H1 (cell line): Measurements from ENCODE around the gene MICALL1. TPM values are rescaled to one million over a fixed set of nuclear protein-coding genes. Genes with fewer than 3 reads are reported as not detected.
A peak's percentile ranks its signal among the peaks of the same experiment; 100 is the strongest.

Experiments used
- CTCF ChIA-PET: fragments of 300-600 bp; sonication (Branson Sonifier 250); formaldehyde crosslinking; loops from one replicate; lab custom pipeline; 2021; ENCODE audit not compliant: partially characterized antibody; lab: Charles Lee
- POLR2A ChIA-PET: fragments of 300-600 bp; sonication (Branson Sonifier 250); formaldehyde crosslinking; loops from one replicate; lab custom pipeline; 2021; ENCODE audit warnings: inconsistent platforms; ENCODE audit not compliant: partially characterized antibody; lab: Charles Lee
- DNase-seq, 2 experiments: peaks; one replicate each; pipeline versions ENCODE4 v3.0.0 to v3.0.0-alpha.2; 2010 to 2022; ENCODE audit warnings: low spot score in 2 of 2, low read depth in 1 of 2, mixed read lengths in 1 of 2
- FAIRE-seq: peaks from 2 replicates; lab custom pipeline; 2011; peaks lifted over from hg19 to GRCh38; lab: Jason Lieb, UNC
- H2AFZ ChIP-seq: 2 replicates; pipeline ENCODE4 v1.8.1; 2012; ENCODE audit warnings: low read length, inconsistent platforms
- H2AK5ac ChIP-seq: 2 replicates; pipeline ENCODE4 v1.6.1; 2013; ENCODE audit warnings: low read depth, low read length
- H2BK120ac ChIP-seq: replicated peaks from 2 replicates; pipeline ENCODE3; 2013; ENCODE audit warnings: low read depth, low read length, inconsistent platforms
- H2BK12ac ChIP-seq: 2 replicates; pipeline ENCODE4 v1.6.1; 2013; ENCODE audit warnings: low read depth, low read length
- H2BK15ac ChIP-seq: 2 replicates; pipeline ENCODE4 v1.6.1; 2013; ENCODE audit warnings: low read length
- H2BK20ac ChIP-seq: 2 replicates; pipeline ENCODE4 v1.6.1; 2013; ENCODE audit warnings: low read length
- H2BK5ac ChIP-seq: 2 replicates; pipeline ENCODE4 v1.6.1; 2013; ENCODE audit warnings: low read depth, low read length
- H3K14ac ChIP-seq: 2 replicates; pipeline ENCODE4 v1.6.1; 2013; ENCODE audit warnings: inconsistent platforms; ENCODE audit not compliant: insufficient read length
- H3K18ac ChIP-seq: 2 replicates; pipeline ENCODE4 v1.6.1; 2013; ENCODE audit warnings: low read length; ENCODE audit errors: extremely low read depth
- H3K23ac ChIP-seq: 2 replicates; pipeline ENCODE4 v1.6.1; 2013; ENCODE audit warnings: inconsistent platforms; ENCODE audit not compliant: insufficient read length
- H3K23me2 ChIP-seq: 2 replicates; pipeline ENCODE4 v1.6.1; 2013; ENCODE audit warnings: low read depth, low read length
- H3K27ac ChIP-seq: 2 replicates; pipeline ENCODE4 v1.6.1; 2011; ENCODE audit warnings: low read depth, low read length, inconsistent platforms
- H3K27me3 ChIP-seq, 4 experiments: replicated peaks in 1 of 4; 1 replicate in 1 of 4; 2 replicates in 3 of 4; pipeline versions ENCODE4 v1.6.1 to v1.8.1; 2011 to 2013; ENCODE audit warnings: low read length in 3 of 4, mild to moderate bottlenecking in 3 of 4, inconsistent platforms in 2 of 4, mixed read lengths in 2 of 4, moderate library complexity in 1 of 4; ENCODE audit not compliant: control insufficient read depth in 3 of 4, insufficient read depth in 3 of 4; ENCODE audit errors: extremely low read depth in 1 of 4
- H3K36me3 ChIP-seq, 4 experiments: 2 replicates each; pipeline versions ENCODE4 v1.6.1 to v1.8.1; 2011 to 2013; ENCODE audit warnings: mild to moderate bottlenecking in 4 of 4, low read length in 3 of 4, moderate library complexity in 2 of 4, control low read depth in 1 of 4, inconsistent platforms in 1 of 4; ENCODE audit not compliant: insufficient read depth in 4 of 4, control insufficient read depth in 2 of 4
- H3K4ac ChIP-seq: replicated peaks from 2 replicates; pipeline ENCODE3; 2013; ENCODE audit warnings: low read length, low read depth, mixed read lengths, inconsistent platforms; ENCODE audit not compliant: insufficient read length
- H3K4me1 ChIP-seq, 4 experiments: replicated peaks in 1 of 4; 1 replicate in 1 of 4; 2 replicates in 3 of 4; pipeline versions ENCODE4 v1.6.1 to v1.8.1; 2011 to 2013; ENCODE audit warnings: low read length in 3 of 4, inconsistent platforms in 2 of 4, mixed read lengths in 1 of 4; ENCODE audit not compliant: insufficient read depth in 4 of 4, control insufficient read depth in 3 of 4
- H3K4me2 ChIP-seq, 2 experiments: 2 replicates each; pipeline versions ENCODE4 v1.6.1 to v1.8.1; 2011 to 2013; ENCODE audit warnings: low read depth in 2 of 2, low read length in 2 of 2, control low read depth in 1 of 2, inconsistent platforms in 1 of 2, mild to moderate bottlenecking in 1 of 2; ENCODE audit not compliant: insufficient read depth in 1 of 2
- H3K4me3 ChIP-seq, 4 experiments: fragments of 200-600, 300-600 bp in 1 of 4; sonication (generic), shearing (Covaris generic), sonication (Bioruptor Twin) in 1 of 4; 2 replicates each; pipeline versions ENCODE4 v1.5.1 to v1.8.1; 2011 to 2016; ENCODE audit warnings: low read length in 4 of 4, low read depth in 3 of 4, control low read depth in 2 of 4, inconsistent platforms in 2 of 4, mild to moderate bottlenecking in 2 of 4, mixed read lengths in 1 of 4, moderate library complexity in 1 of 4; ENCODE audit not compliant: insufficient read depth in 2 of 4; ENCODE audit errors: extremely low read depth in 1 of 4
- H3K56ac ChIP-seq: replicated peaks from 2 replicates; pipeline ENCODE3; 2013; ENCODE audit warnings: low read depth, mild to moderate bottlenecking, mixed read lengths, low read length, inconsistent platforms; ENCODE audit not compliant: insufficient read length
- H3K79me1 ChIP-seq: 2 replicates; pipeline ENCODE4 v1.6.1; 2013; ENCODE audit warnings: low read depth, low read length, control low read depth
- H3K79me2 ChIP-seq, 2 experiments: 2 replicates each; pipeline versions ENCODE4 v1.6.1 to v1.8.1; 2012 to 2013; ENCODE audit warnings: low read length in 2 of 2, mild to moderate bottlenecking in 2 of 2, inconsistent platforms in 1 of 2; ENCODE audit not compliant: insufficient read depth in 2 of 2, control insufficient read depth in 1 of 2
- H3K9ac ChIP-seq, 4 experiments: replicated peaks in 1 of 4; 1 replicate in 1 of 4; 2 replicates in 3 of 4; pipeline versions ENCODE4 v1.6.1 to v1.8.1; 2011 to 2013; ENCODE audit warnings: low read depth in 3 of 4, low read length in 3 of 4, control low read depth in 2 of 4, mild to moderate bottlenecking in 2 of 4, moderate library complexity in 2 of 4, inconsistent platforms in 1 of 4; ENCODE audit errors: extremely low read depth in 1 of 4
- H3K9me3 ChIP-seq, 2 experiments: 2 replicates each; pipeline versions ENCODE4 v1.6.1 to v1.8.1; 2012 to 2013; ENCODE audit warnings: mild to moderate bottlenecking in 2 of 2, moderate library complexity in 2 of 2, control low read depth in 1 of 2, inconsistent platforms in 1 of 2, low read depth in 1 of 2, low read length in 1 of 2, mixed read lengths in 1 of 2; ENCODE audit not compliant: insufficient read depth in 2 of 2
- H4K20me1 ChIP-seq, 2 experiments: replicated peaks in 1 of 2; 2 replicates each; pipeline versions ENCODE3 to v1.8.1; 2011 to 2013; ENCODE audit warnings: inconsistent platforms in 2 of 2, low read length in 2 of 2, mild to moderate bottlenecking in 1 of 2; ENCODE audit not compliant: insufficient read depth in 2 of 2, control insufficient read depth in 1 of 2
- H4K5ac ChIP-seq: 2 replicates; pipeline ENCODE4 v1.6.1; 2013; ENCODE audit warnings: low read length, low read depth, mixed read lengths, inconsistent platforms; ENCODE audit not compliant: insufficient read length
- H4K8ac ChIP-seq: 2 replicates; pipeline ENCODE4 v1.8.0; 2013; ENCODE audit warnings: mild to moderate bottlenecking, moderate library complexity, low read length, inconsistent platforms; ENCODE audit not compliant: insufficient read depth; ENCODE audit errors: extremely low read depth
- H4K91ac ChIP-seq: replicated peaks from 2 replicates; pipeline ENCODE3; 2013; ENCODE audit warnings: low read length, mixed read lengths, inconsistent platforms; ENCODE audit not compliant: insufficient read length
- BACH1 ChIP-seq: IDR thresholded peaks from 2 replicates; pipeline ENCODE4 v1.6.1; 2012; ENCODE audit warnings: low read length, improper control_type of control experiment
- BRCA1 ChIP-seq: IDR thresholded peaks from 2 replicates; pipeline ENCODE4 v1.6.1; 2012; ENCODE audit warnings: low read depth, low read length, improper control_type of control experiment
- CREB1 ChIP-seq: IDR thresholded peaks from 2 replicates; pipeline ENCODE4 v1.6.1; 2012; ENCODE audit warnings: inconsistent platforms
- HDAC6 ChIP-seq: IDR thresholded peaks from one replicate; pipeline ENCODE4 v1.7.1; 2012; ENCODE audit warnings: low read depth, mild to moderate bottlenecking, inconsistent platforms, low read length, moderate library complexity
- KDM1A ChIP-seq: fragments of 200-600, 300-600 bp; sonication (generic); IDR thresholded peaks from 2 replicates; pipeline ENCODE4 v1.7.1; 2016; ENCODE audit warnings: mild to moderate bottlenecking, low read length, borderline replicate concordance
- KDM5A ChIP-seq: fragments of 200-600 bp; IDR thresholded peaks from 2 replicates; pipeline ENCODE4 v1.7.1; 2012; ENCODE audit warnings: mild to moderate bottlenecking, low read length, inconsistent platforms, mixed read lengths
- MAX ChIP-seq: IDR thresholded peaks from 2 replicates; pipeline ENCODE4 v1.6.1; 2012; ENCODE audit warnings: inconsistent platforms
- RBBP5 ChIP-seq: IDR thresholded peaks from 2 replicates; pipeline ENCODE4 v1.7.1; 2012; ENCODE audit warnings: low read depth, mild to moderate bottlenecking, inconsistent platforms, low read length, moderate library complexity, borderline replicate concordance
- SIRT6 ChIP-seq: IDR thresholded peaks from one replicate; pipeline ENCODE4 v1.7.1; 2012; ENCODE audit warnings: low read length, inconsistent platforms
- SP2 ChIP-seq: IDR thresholded peaks from 2 replicates; pipeline ENCODE4 v1.6.1; 2012; ENCODE audit warnings: mild to moderate bottlenecking, low read length, inconsistent platforms
- TEAD4 ChIP-seq: IDR thresholded peaks from 2 replicates; pipeline ENCODE4 v1.6.1; 2012; ENCODE audit warnings: low read depth, low read length, inconsistent platforms, mixed read lengths
- USF2 ChIP-seq: IDR thresholded peaks from 2 replicates; pipeline ENCODE4 v1.6.1; 2011; ENCODE audit warnings: low read length, improper control_type of control experiment
- YY1 ChIP-seq: IDR thresholded peaks from 2 replicates; pipeline ENCODE4 v1.6.1; 2011; ENCODE audit warnings: low read depth, mild to moderate bottlenecking, low read length
- WGBS, 2 experiments: shearing (Covaris generic) in 1 of 2; methylation state at CpG; one replicate each; pipeline versions ENCODE4 v1.1.6 to v1.1.7; 2013 to 2015; ENCODE audit warnings: low lambda C conversion rate in 2 of 2, mixed read lengths in 2 of 2, inconsistent platforms in 1 of 2, low coverage in 1 of 2, missing lambda C conversion rate in 1 of 2; ENCODE audit not compliant: insufficient replicate concordance in 2 of 2, insufficient coverage in 1 of 2, insufficient read length in 1 of 2; ENCODE audit errors: extremely low coverage in 1 of 2, missing lambda C conversion rate in 1 of 2; 5-methylcytosine and 5-hydroxymethylcytosine counted together
- polyA plus RNA-seq, 7 experiments: library from polyadenylated mRNA; depleted of rRNA in 3 of 7; stranded (reverse) in 5 of 7; unstranded in 2 of 7; fragments of >200 nt in 5 of 7; fragments of 200-250 nt in 2 of 7; gene quantifications; 1 replicate in 5 of 7; 2 replicates in 1 of 7; 4 replicates in 1 of 7; pipeline versions ENCODE4 v1.2.1 to v1.2.3, GENCODE V29; 2011 to 2013; ENCODE audit warnings: missing spikeins in 2 of 7, mixed read lengths in 2 of 7
- total RNA-seq: library from RNA; stranded (reverse); fragmentation: NEBNext Ultra II Directional; extraction: Animal tissue kit (Norgen Biotek cat#: 25700); gene quantifications from 2 replicates; pipeline ENCODE4 v1.2.1, GENCODE V29; 2021

Gene MICALL1
- total and polyA plus RNA-seq, 2 of the 8 experiments (the other 6 are each of a cell fraction or from before 2014, with no cell fraction given) = 17.7 to 32.1 TPM

GRCh38 chr22:37985751-37986281 is 79.7 kb downstream of the MICALL1 start:
- Histone ChIP-seq H3K56ac (no peak overlapping the region), H2BK12ac (peak overlapping the region; percentile 35; the same call in 1 of the 2 replicates), H4K8ac (no peak overlapping the region), H4K5ac (no peak overlapping the region), H2BK120ac (no peak overlapping the region), H3K4ac (no peak overlapping the region), H3K79me1 (no peaks in the 10 kb centered on the region), H3K36me3 (no peaks in the 10 kb centered on the region; a peak in 1 of 8 replicates), H4K91ac (no peak overlapping the region), H3K27ac (no peak overlapping the region), H2BK15ac (peak overlapping the region; percentile 72; the same call in 1 of the 2 replicates), H3K79me2 (no peaks in the 10 kb centered on the region), H3K14ac (no peak overlapping the region), H3K23me2 (peaks cover 13% of the 10 kb centered on the region; the same call in 1 of the 2 replicates), H3K18ac (no peak overlapping the region), H2BK20ac (no peak overlapping the region), H3K4me3 (no peak overlapping the region), H3K4me2 (no peak overlapping the region), H2AFZ (no peak overlapping the region), H4K20me1 (peaks cover 2 to 3% of the 10 kb centered on the region in 2 experiments), H3K4me1 (peaks cover 0 to 20% (median 11%) of the 10 kb centered on the region in 4 experiments; a peak in 6 of 7 replicates), H3K9me3 (no peaks in the 10 kb centered on the region), H3K23ac (no peak overlapping the region), H2AK5ac (no peak overlapping the region), H2BK5ac (no peak overlapping the region), H3K27me3 (peaks cover 0 to 19% (median 12%) of the 10 kb centered on the region in 4 experiments; a peak in 5 of 7 replicates), H3K9ac (no peak overlapping the region)
- DNase-seq (no peak), FAIRE-seq (no peak)
- POLR2A ChIA-PET = interaction anchor here (0.5 to 1.9 kb wide), 2 partner anchors 9 to 40 kb away, joined by 4 to 8 read pairs; no protein-coding TSS in a partner anchor
- 89% methylated on average over 23 of the region's 27 CpGs; no CpG with 5 or more reads in 1 of the 2 experiments for WGBS, 2 experiments
- CTCF ChIA-PET = interaction anchor here (0.7 to 3.9 kb wide), 3 partner anchors 8 to 942 kb away, joined by 4 to 20 read pairs (median 7); no protein-coding TSS in a partner anchor
- no peak for TF ChIP-seq KDM1A
- no peak for TF ChIP-seq SP2
- TF ChIP-seq SIRT6 = no peak
- TF ChIP-seq RBBP5 = no peak
- TF ChIP-seq KDM5A = no peak
- no peak for TF ChIP-seq CREB1
- TF ChIP-seq BRCA1 = no peak
- TF ChIP-seq USF2 = no peak
- TF ChIP-seq TEAD4 = no peak
- TF ChIP-seq YY1 = no peak
- no peak for TF ChIP-seq MAX
- TF ChIP-seq BACH1 = no peak
- no peak for TF ChIP-seq HDAC6
